Stimulated activated CD8-positive, alpha-beta memory T cell treated with anti-CD3 and anti-CD28 coated beads, Interleukin-4, amount 100 ng/mL, for 24 hours (primary cell): Measurements from ENCODE around the gene ITPR2.
"Not testable (repeated sequence)": the region's sequence is repeated elsewhere in the genome, so short reads cannot be mapped to it uniquely, and the experiment has no call there.

Experiments used
- DNase-seq: peaks from one replicate; pipeline ENCODE4 v3.0.0-alpha.2; 2020; ENCODE audit warnings: low read depth

ITPR2 gene

DNA sequence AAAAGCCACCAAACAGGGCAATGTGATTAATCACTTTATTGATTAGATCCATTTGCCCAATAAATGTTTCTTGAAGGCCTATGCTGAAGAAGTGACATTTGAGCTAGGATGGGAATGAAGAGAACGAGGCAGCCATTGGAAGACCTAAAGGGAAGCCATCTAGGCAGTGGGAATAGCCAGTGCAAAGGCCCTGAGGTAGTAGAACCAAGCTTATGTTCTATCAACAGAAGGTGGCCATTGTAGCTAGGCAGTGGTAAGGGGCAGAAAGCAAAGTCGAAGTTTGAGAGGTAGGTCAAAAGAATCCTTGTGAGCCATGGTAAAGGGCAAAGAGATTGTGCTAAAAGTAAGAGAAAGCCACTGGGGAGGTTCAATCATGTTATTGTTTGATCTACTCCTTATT lies 173.1 kb downstream of the ITPR2 start:
- DNase-seq, result no peak

- no peak for DNase-seq
Measured at GRCh38 chr12:26658991-26659390, 174.0 kb downstream of the ITPR2 start.

DNA sequence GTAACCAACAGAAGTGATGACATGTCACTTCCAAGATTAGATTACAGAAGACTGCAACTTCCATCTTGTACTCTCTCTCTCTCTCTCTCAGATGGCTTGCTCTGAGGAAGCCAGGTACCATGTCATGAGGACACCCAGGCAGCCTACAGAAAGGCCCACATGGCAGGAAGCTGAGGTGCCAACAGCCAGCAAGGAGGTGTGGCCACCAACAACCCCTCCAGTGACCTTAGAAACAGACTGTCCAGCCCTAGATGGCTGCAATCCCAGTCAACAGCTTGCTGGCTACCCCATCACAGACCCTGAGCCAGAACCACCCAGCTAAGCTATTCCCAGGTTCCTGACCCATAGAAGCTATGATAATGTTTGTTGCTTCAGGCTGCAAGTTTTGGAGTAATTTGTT lies 178.4 kb downstream of the ITPR2 start:
- DNase-seq, result no peak

- DNase-seq, result no peak
Measured at GRCh38 chr12:26651566-26652188, 181.3 kb downstream of the ITPR2 start.

DNA sequence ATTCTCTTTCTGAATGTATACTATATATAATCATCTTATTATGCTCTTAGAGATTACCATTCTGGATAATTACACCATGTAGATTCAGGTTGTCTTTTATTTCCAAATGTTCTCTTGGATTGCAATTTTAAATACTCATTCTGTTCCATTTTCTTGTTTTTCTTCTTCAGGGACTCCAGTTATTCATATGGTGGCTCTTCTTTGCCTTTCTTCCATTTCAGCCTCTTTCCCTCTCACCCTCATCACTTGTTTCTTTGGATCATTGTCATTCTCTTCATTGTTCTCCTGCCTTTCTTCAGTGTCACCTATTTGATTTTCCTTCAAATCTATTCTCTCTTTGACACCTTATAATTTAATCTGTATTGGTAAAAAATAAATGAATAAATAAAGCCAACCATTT lies 182.0 kb downstream of the ITPR2 start:
- no peak for DNase-seq

- no peak for DNase-seq
Measured at GRCh38 chr12:26648999-26649398, 184.0 kb downstream of the ITPR2 start.

GRCh38 chr12:26648584-26648983 lies 184.4 kb downstream of the ITPR2 start:
- DNase-seq, result no peak

DNA sequence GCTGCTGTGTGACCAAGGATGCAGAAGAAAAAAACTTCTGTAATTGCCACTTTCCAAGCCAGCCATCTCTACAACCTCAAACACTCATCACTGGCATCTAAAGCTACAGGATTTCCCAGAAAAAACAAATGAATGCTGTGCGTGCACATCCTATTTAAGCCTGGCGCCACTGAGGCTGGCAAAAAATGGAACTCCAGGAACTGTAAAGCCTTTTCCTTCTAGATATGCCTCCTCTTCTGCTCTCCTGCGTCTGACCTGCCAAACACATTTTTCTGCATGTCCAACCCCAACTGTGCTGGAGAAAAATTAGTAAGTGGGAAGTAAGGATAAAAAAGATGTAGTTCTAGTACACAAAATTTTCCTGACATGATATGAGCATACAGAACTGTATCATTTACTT lies 184.9 kb downstream of the ITPR2 start:
- DNase-seq, result no peak

DNA sequence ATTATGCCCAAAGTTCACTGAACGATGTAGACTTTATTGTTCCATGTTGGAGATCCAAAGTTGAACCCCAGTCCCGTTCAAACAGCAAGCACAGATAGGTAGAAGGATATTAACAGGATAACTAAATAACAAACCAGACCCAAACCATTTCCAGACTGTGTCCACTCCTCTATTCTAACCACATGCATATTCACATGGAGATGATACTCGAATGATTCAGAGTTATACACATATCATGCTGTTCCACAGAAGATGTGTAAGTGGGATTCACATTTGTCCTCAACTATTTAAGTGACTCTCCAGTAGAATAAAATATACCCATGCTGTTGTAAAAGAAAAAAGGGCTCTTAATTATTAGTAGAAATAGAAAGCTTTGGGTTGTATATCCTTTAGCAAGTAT lies 185.9 kb downstream of the ITPR2 start:
- DNase-seq, result no peak

GRCh38 chr12:26646571-26646970 lies 186.4 kb downstream of the ITPR2 start:
- no peak for DNase-seq

DNA sequence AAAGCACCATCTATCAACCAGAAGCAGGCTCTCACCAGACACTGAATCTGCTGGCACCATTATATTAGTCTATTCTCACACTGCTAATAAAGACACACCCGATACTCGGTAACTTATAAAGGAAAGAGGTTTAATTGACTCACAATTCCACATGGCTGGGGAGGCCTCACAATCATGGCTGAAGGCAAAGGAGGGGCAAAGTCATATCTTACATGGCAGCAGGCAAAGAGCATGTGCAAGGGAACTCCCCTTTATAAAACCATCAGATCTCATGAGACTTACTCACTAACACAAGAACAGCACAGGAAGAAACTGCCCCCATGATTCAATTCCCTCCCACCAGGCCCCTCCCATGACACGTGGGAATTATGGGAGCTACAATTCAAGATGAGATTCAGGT lies 188.6 kb downstream of the ITPR2 start:
- not testable (repeated sequence) for DNase-seq

- DNase-seq, result no peak
Measured at GRCh38 chr12:26643532-26644315, 189.3 kb downstream of the ITPR2 start.

DNA sequence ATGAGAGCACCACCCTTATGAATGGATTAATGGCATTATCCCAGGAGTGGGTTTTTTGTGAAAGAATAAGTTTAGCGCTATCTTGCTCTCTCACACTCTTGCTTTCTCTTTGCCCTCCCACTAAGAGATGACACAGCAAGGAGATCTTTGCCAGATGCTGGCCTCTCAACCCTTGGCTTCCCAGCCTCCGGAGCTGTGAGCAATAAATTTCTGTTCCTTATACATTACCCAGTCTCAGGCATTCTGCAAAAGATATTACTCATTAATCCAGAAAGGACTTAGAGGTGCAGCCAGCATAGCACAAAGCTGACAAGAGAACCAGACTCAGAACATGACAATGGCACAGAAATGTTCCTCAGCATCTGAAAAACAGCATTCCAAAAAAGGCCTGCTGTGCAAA lies 190.6 kb downstream of the ITPR2 start:
- no peak for DNase-seq

DNA sequence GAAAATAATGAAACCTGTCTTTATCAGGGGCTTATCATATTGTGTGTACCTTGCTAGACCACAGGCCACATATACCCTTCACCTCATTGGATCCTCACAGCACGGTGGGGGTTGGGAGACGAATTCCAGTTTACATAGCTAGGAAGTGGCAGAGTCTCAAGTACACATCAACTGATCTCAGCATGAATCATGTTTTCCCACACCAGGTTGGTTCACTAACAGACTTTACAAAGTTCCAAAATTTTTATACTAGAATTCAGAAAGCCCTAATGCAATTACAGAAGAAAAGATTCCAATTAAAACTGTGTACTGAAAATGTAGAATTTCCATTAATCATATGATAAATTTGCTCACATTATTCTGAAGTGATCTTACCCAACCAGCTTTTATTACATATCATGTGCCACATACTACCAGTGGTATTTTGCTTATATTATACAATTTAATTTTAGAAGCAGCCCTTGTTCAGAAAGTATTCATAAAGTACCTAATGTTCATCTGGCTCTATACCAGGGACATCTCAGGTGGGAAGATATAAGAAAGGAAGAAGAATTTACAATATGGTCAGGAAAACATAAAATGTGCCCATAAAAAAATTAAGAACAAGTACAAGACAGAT lies 196.2 kb downstream of the ITPR2 start:
- no peak for DNase-seq

DNA sequence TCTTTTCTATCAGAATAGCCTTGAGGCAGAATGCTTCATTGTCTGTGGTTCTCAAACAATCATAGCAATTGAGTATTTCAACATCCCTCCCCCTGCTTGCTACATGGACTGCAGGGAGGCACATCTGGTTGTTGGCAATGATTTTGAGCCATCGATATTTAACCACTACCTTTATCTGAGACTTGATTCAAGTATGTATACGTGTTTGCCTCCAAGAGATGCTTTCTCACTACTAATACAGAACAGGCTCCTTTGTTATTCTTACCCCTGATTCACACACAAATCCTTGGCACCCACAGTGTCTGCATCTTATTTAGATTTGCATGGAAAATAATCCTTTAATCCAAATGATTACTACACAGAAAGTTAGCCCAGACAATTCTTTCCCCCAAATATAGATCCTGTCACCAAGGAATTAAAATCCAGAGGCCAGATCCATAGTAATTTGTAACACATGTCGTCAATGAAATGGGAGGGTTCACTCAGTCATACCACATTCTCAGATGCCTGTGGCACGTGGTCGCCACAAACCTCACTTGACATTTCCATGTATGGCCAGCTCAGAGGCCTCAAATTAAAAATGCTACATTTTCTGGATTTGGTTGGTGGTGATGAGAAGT lies 199.3 kb downstream of the ITPR2 start:
- DNase-seq, result no peak

DNA sequence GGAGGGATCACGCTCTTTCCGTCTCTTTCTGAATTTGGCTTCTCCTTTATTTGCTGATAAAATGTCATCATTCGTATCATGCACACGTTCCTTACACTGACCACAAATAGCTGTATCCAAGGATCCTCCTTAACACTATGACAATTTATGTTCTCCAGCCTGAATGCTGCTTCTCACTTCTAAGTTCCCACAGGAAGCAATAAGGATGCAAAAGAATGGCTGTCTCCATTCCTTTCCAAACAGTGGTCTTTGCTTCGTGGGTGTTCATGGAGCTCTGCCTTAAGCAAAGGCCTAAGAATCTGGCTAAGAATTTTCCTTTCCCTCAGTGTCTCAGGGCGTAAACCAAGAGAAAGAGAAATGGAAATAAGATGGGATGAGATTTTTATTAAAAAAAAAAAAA lies 200.2 kb downstream of the ITPR2 start:
- no peak for DNase-seq

GRCh38 chr12:26631846-26632245 lies 201.1 kb downstream of the ITPR2 start:
- no peak for DNase-seq

- DNase-seq, result no peak
Measured at GRCh38 chr12:26630546-26631027, 202.4 kb downstream of the ITPR2 start.

GRCh38 chr12:26629864-26630263 lies 203.1 kb downstream of the ITPR2 start:
- no peak for DNase-seq

GRCh38 chr12:26628234-26628633 lies 204.8 kb downstream of the ITPR2 start:
- DNase-seq, result no peak

GRCh38 chr12:26627335-26627734 lies 205.7 kb downstream of the ITPR2 start:
- no peak for DNase-seq

GRCh38 chr12:26623136-26623535 lies 209.9 kb downstream of the ITPR2 start:
- no peak for DNase-seq

DNA sequence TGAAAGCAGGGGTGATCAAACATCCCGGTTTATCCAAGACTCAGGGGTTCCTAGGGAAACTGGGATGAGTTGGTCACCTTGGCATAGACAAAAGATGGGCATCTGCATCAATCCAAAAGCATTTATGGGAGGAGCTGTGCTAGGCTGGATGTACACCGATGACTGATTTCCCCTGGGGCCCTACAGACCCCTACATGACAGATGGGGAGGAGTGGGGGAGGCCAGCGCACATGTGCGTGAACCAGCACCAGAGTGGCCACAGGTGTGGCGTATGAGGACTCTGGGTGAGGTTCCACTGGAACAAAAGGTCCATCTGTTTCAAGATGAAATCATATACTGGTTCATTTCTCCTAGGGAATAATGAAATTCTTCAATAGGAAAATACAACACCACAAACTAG lies 210.4 kb downstream of the ITPR2 start:
- DNase-seq, result no peak
